ENCODE measurements around the gene SIAE.
"Not testable (repeated sequence)": the region's sequence is repeated elsewhere in the genome, so short reads cannot be mapped to it uniquely, and the experiment has no call there.

The SIAE gene

DNA sequence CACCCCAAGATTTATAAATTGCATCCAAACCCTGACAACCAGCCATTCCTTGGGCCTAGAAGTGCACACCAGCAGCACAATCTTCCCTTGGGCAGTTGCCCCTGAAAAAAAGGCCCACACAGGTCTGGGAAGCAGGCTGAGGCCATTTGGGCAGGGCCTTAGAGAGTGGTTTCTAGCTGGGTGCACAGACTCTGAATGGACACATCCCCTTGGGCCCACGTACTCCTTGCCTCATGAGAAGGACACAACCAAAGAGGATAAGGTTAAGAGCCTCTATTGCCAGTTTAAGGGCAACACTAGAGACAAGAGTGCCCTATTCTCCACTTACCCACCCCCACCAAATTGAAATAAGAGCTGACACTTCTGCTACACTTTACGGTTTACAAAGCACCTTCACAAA lies 63.2 kb downstream of the SIAE start:
- POLR2A ChIA-PET, result no interaction called here
- no peak overlapping the region for H3K4me3 ChIP-seq (ENCODE audit: control insufficient read depth in 1 of 7, extremely low read depth in 1 of 7, insufficient read depth in 4 of 7, low read depth in 2 of 7, low read length in 6 of 7)
- H3K27ac ChIP-seq (ENCODE audit: insufficient read depth in 1 of 2, low read depth in 1 of 2, low read length in 2 of 2, poor library complexity in 1 of 2, severe bottlenecking in 2 of 2), result no peak overlapping the region
- CTCF ChIA-PET, result interaction anchor here (0.9 kb wide), 1 partner anchor 124 kb away, joined by 3 read pairs; no protein-coding TSS in a partner anchor
- peaks cover 0 to 18% (median 8%) of the 10 kb centered on the region in 4 experiments for H3K4me1 ChIP-seq (ENCODE audit: control extremely low read depth in 1 of 4, control insufficient read depth in 4 of 4, insufficient read depth in 4 of 4, low read length in 3 of 4)
- WGBS (ENCODE audit: insufficient coverage), result 100% methylated on average over 2 of the region's 2 CpGs
- H3K36me3 ChIP-seq (ENCODE audit: control insufficient read depth in 4 of 4, insufficient read depth in 4 of 4, low read length in 3 of 4), result no peaks in the 10 kb centered on the region
- no peaks in the 10 kb centered on the region for H3K27me3 ChIP-seq (replicated peaks in 2 of 5; ENCODE audit: control insufficient read depth in 4 of 5, insufficient read depth in 5 of 5, low read length in 4 of 5)
- DNase-seq, result no peak
- no peaks in the 10 kb centered on the region for H3K9me3 ChIP-seq (ENCODE audit: control extremely low read depth in 1 of 5, control insufficient read depth in 4 of 5, insufficient read depth in 2 of 5, low read depth in 1 of 5, low read length in 4 of 5)

DNA sequence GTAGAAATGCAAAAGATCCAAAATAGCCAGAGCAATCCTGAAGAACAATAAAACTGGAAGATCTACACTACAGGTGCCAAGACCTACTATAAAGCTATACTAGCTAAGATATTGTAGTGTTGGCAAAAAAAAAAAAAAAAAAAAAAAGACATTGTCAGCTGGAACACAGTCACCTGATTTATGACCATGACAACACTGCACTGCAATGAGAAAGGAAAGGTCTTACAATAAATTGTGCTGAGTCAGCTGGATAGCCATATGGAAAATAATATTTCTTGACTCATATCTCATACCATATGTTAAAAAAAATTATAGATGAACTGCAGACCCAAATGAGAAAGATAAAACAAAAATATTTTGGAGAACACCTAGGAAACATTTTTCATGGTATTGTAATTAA lies 65.4 kb downstream of the SIAE start:
- Histone ChIP-seq H3K27ac (ENCODE audit: insufficient read depth in 1 of 2, low read depth in 1 of 2, low read length in 2 of 2, poor library complexity in 1 of 2, severe bottlenecking in 2 of 2) (no peak overlapping the region), H3K4me1 (ENCODE audit: control extremely low read depth in 1 of 4, control insufficient read depth in 4 of 4, insufficient read depth in 4 of 4, low read length in 3 of 4) (peaks cover 0 to 23% (median 9%) of the 10 kb centered on the region in 4 experiments), H3K4me3 (ENCODE audit: control insufficient read depth in 1 of 7, extremely low read depth in 1 of 7, insufficient read depth in 4 of 7, low read depth in 2 of 7, low read length in 6 of 7) (no peak overlapping the region), H3K36me3 (ENCODE audit: control insufficient read depth in 4 of 4, insufficient read depth in 4 of 4, low read length in 3 of 4) (no peaks in the 10 kb centered on the region), H3K9me3 (ENCODE audit: control extremely low read depth in 1 of 5, control insufficient read depth in 4 of 5, insufficient read depth in 2 of 5, low read depth in 1 of 5, low read length in 4 of 5) (no peaks in the 10 kb centered on the region), H3K27me3 (replicated peaks in 2 of 5; ENCODE audit: control insufficient read depth in 4 of 5, insufficient read depth in 5 of 5, low read length in 4 of 5) (no peaks in the 10 kb centered on the region)
- ChIA-PET POLR2A (interaction anchor here (0.6 kb wide), 1 partner anchor 16 kb away, joined by 4 read pairs; no protein-coding TSS in a partner anchor), CTCF (no interaction called here)
- peak; percentile 44 to 86 (median 82) for DNase-seq

DNA sequence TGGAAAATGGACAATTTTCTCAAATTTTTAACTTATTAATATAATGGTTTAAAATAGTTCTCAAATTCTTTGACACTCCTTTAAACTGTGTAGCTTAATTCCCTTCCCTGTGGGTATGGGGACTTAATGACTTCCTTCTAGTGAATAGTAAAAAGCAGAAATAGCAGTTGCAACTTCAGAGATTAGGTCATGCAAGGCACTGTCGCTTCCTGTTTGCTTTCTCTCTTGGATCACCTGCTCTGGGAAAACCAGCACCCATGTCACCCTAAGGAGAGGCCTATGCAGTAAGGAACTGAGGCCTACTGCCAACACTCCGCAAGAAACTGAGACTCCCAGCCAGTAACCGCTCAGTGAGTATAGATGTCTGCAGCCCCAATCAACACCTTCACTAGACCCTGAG lies 67.8 kb downstream of the SIAE start:
- no peaks in the 10 kb centered on the region for H3K36me3 ChIP-seq (ENCODE audit: control insufficient read depth in 4 of 4, insufficient read depth in 4 of 4, low read length in 3 of 4)
- 45% methylated on average over 3 of the region's 3 CpGs for WGBS (ENCODE audit: insufficient coverage)
- ChIA-PET POLR2A (no interaction called here), CTCF (interaction anchor here (0.8 to 1.6 kb wide), 3 partner anchors 14 to 23 kb away, joined by 3 to 5 read pairs (median 3); no protein-coding TSS in a partner anchor)
- H3K27me3 ChIP-seq (replicated peaks in 2 of 5; ENCODE audit: control insufficient read depth in 4 of 5, insufficient read depth in 5 of 5, low read length in 4 of 5), result no peaks in the 10 kb centered on the region
- H3K4me1 ChIP-seq (ENCODE audit: control extremely low read depth in 1 of 4, control insufficient read depth in 4 of 4, insufficient read depth in 4 of 4, low read length in 3 of 4), result peaks cover 0 to 11% (median 7%) of the 10 kb centered on the region in 4 experiments
- no peaks in the 10 kb centered on the region for H3K9me3 ChIP-seq (ENCODE audit: control extremely low read depth in 1 of 5, control insufficient read depth in 4 of 5, insufficient read depth in 2 of 5, low read depth in 1 of 5, low read length in 4 of 5)
- no peak overlapping the region for H3K27ac ChIP-seq (ENCODE audit: insufficient read depth in 1 of 2, low read depth in 1 of 2, low read length in 2 of 2, poor library complexity in 1 of 2, severe bottlenecking in 2 of 2)
- H3K4me3 ChIP-seq (ENCODE audit: control insufficient read depth in 1 of 7, extremely low read depth in 1 of 7, insufficient read depth in 4 of 7, low read depth in 2 of 7, low read length in 6 of 7), result no peak overlapping the region
- DNase-seq, result peak; percentile 14 to 67 (median 56)

DNA sequence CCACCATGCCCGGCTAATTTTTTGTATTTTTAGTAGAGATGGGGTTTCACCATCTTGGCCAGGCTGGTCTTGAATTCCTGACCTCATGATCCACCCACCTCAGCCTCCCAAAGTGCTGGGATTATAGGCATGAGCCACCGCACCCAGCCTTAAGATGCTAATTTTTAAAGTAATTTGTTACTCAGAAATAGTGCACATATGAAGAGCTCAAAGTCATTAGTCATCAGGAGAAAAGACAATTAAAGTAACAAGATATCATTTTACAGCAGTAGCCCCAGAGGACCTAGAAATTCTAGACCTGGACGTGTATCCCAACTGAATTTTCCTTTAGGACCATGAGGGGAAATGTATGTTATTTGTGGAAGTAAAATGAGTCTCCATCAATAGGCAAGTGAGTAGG lies 70.8 kb downstream of the SIAE start:
- DNase-seq; POLR2A ChIA-PET; H3K27me3 ChIP-seq (replicated peaks in 2 of 5; ENCODE audit: control insufficient read depth in 4 of 5, insufficient read depth in 5 of 5, low read length in 4 of 5); CTCF ChIA-PET; H3K9me3 ChIP-seq (ENCODE audit: control extremely low read depth in 1 of 5, control insufficient read depth in 4 of 5, insufficient read depth in 2 of 5, low read depth in 1 of 5, low read length in 4 of 5); H3K27ac ChIP-seq (ENCODE audit: insufficient read depth in 1 of 2, low read depth in 1 of 2, low read length in 2 of 2, poor library complexity in 1 of 2, severe bottlenecking in 2 of 2); H3K36me3 ChIP-seq (ENCODE audit: control insufficient read depth in 4 of 4, insufficient read depth in 4 of 4, low read length in 3 of 4); H3K4me3 ChIP-seq (ENCODE audit: control insufficient read depth in 1 of 7, extremely low read depth in 1 of 7, insufficient read depth in 4 of 7, low read depth in 2 of 7, low read length in 6 of 7): not testable (repeated sequence)
- H3K4me1 ChIP-seq (ENCODE audit: control extremely low read depth in 1 of 4, control insufficient read depth in 4 of 4, insufficient read depth in 4 of 4, low read length in 3 of 4), result peaks cover 0 to 11% (median 6%) of the 10 kb centered on the region in 4 experiments
- WGBS (ENCODE audit: insufficient coverage), result 100% methylated on average over 1 of the region's 3 CpGs

DNA sequence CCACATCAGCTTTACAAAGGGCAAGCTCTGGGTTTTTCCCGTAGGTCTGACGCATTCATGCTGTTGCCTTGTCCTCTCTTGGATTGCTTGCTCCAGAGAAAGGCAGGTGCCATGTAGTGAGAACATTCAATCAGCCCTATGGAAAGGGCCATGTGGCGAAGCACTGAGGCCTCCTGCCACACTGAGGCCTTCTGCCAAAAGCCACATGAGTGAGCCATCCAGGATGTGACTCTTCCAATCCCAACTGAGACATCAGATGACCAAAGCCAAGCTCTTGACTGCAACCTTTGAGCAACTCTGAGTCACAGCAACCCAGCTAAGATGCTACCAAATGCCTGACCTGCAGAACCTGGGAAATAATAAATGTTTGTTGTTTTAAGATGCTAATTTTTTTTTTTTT lies 71.3 kb downstream of the SIAE start:
- H3K9me3 ChIP-seq (ENCODE audit: control extremely low read depth in 1 of 5, control insufficient read depth in 4 of 5, insufficient read depth in 2 of 5, low read depth in 1 of 5, low read length in 4 of 5), result no peaks in the 10 kb centered on the region
- WGBS (ENCODE audit: insufficient coverage), result 100% methylated on average over 3 of the region's 3 CpGs
- CTCF ChIA-PET, result no interaction called here
- DNase-seq, result no peak
- H3K36me3 ChIP-seq (ENCODE audit: control insufficient read depth in 4 of 4, insufficient read depth in 4 of 4, low read length in 3 of 4), result no peaks in the 10 kb centered on the region
- no peak overlapping the region for H3K27ac ChIP-seq (ENCODE audit: insufficient read depth in 1 of 2, low read depth in 1 of 2, low read length in 2 of 2, poor library complexity in 1 of 2, severe bottlenecking in 2 of 2)
- POLR2A ChIA-PET, result no interaction called here
- H3K4me1 ChIP-seq (ENCODE audit: control extremely low read depth in 1 of 4, control insufficient read depth in 4 of 4, insufficient read depth in 4 of 4, low read length in 3 of 4), result peaks cover 0 to 11% (median 6%) of the 10 kb centered on the region in 4 experiments
- H3K27me3 ChIP-seq (replicated peaks in 2 of 5; ENCODE audit: control insufficient read depth in 4 of 5, insufficient read depth in 5 of 5, low read length in 4 of 5), result peaks cover 0 to 3% (median 0%) of the 10 kb centered on the region in 5 experiments
- no peak overlapping the region for H3K4me3 ChIP-seq (ENCODE audit: control insufficient read depth in 1 of 7, extremely low read depth in 1 of 7, insufficient read depth in 4 of 7, low read depth in 2 of 7, low read length in 6 of 7)

DNA sequence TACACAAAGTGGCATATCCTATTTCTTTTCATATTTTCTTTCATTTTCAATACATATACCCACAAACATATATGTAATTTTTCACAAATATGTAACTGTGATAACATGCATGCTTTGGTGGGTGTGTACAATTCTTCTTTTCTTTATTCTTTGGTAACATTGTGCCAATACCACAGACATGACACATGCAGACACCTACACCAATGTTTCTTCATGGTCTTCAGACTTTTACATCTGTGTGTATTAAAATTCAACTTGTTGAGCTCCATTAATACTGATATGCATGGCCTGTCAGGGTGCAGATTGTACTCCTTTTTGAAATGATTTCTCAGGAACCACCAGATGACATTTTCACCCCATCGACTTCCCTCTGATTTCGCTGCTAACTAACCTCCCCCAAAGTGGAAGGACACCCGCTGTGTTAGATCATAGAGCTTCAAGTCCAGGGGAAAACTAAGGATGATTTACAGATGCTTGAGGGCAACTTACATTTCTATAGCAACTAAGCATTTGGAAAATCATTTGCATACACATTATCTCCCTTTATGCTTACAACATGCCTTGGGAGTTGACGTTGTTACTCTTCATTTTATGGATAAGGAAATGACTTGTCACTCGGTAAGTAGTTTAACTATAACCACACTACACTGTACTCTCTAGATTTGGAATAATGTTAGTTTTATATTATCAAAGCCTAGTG lies 72.8 kb downstream of the SIAE start:
- no peaks in the 10 kb centered on the region for H3K9me3 ChIP-seq (ENCODE audit: control extremely low read depth in 1 of 5, control insufficient read depth in 4 of 5, insufficient read depth in 2 of 5, low read depth in 1 of 5, low read length in 4 of 5)
- peaks cover 0 to 9% (median 4%) of the 10 kb centered on the region in 4 experiments for H3K4me1 ChIP-seq (ENCODE audit: control extremely low read depth in 1 of 4, control insufficient read depth in 4 of 4, insufficient read depth in 4 of 4, low read length in 3 of 4)
- ChIA-PET CTCF (no interaction called here), POLR2A (no interaction called here)
- no peaks in the 10 kb centered on the region for H3K36me3 ChIP-seq (ENCODE audit: control insufficient read depth in 4 of 4, insufficient read depth in 4 of 4, low read length in 3 of 4)
- no peak overlapping the region for H3K27ac ChIP-seq (ENCODE audit: insufficient read depth in 1 of 2, low read depth in 1 of 2, low read length in 2 of 2, poor library complexity in 1 of 2, severe bottlenecking in 2 of 2)
- H3K27me3 ChIP-seq (replicated peaks in 2 of 5; ENCODE audit: control insufficient read depth in 4 of 5, insufficient read depth in 5 of 5, low read length in 4 of 5), result peaks cover 0 to 3% (median 0%) of the 10 kb centered on the region in 5 experiments
- no peak for DNase-seq
- no CpG with 5 or more reads among the region's 5 CpGs for WGBS (ENCODE audit: insufficient coverage)
- no peak overlapping the region for H3K4me3 ChIP-seq (ENCODE audit: control insufficient read depth in 1 of 7, extremely low read depth in 1 of 7, insufficient read depth in 4 of 7, low read depth in 2 of 7, low read length in 6 of 7)

DNA sequence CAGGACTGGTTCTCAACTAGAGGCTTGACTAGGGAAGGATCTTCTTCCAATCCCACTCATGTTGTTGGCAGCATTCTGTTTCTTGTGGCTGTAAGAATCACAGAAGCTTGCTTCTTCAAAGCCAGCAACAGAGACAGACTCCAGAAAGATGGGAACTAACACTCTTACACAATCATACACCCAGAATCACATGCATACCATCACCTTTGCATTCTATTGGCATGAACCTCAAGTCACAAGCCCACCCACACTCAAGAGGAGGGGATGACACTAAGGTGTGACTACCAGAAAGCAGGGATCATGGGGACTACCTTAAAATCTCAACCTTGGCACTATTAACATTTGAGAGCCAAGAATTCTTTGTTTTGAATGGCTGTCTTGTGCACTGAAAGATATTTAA lies 75.9 kb downstream of the SIAE start:
- Histone ChIP-seq H3K4me3 (ENCODE audit: control insufficient read depth in 1 of 7, extremely low read depth in 1 of 7, insufficient read depth in 4 of 7, low read depth in 2 of 7, low read length in 6 of 7) (no peak overlapping the region), H3K4me1 (ENCODE audit: control extremely low read depth in 1 of 4, control insufficient read depth in 4 of 4, insufficient read depth in 4 of 4, low read length in 3 of 4) (no peaks in the 10 kb centered on the region), H3K27ac (ENCODE audit: insufficient read depth in 1 of 2, low read depth in 1 of 2, low read length in 2 of 2, poor library complexity in 1 of 2, severe bottlenecking in 2 of 2) (no peak overlapping the region), H3K9me3 (ENCODE audit: control extremely low read depth in 1 of 5, control insufficient read depth in 4 of 5, insufficient read depth in 2 of 5, low read depth in 1 of 5, low read length in 4 of 5) (no peaks in the 10 kb centered on the region), H3K36me3 (ENCODE audit: control insufficient read depth in 4 of 4, insufficient read depth in 4 of 4, low read length in 3 of 4) (no peaks in the 10 kb centered on the region), H3K27me3 (replicated peaks in 2 of 5; ENCODE audit: control insufficient read depth in 4 of 5, insufficient read depth in 5 of 5, low read length in 4 of 5) (peaks cover 0 to 3% (median 0%) of the 10 kb centered on the region in 5 experiments)
- DNase-seq, result no peak
- ChIA-PET CTCF (interaction anchor here (1.2 kb wide), 1 partner anchor 182 kb away, joined by 3 read pairs; no protein-coding TSS in a partner anchor), POLR2A (no interaction called here)
